Measurements from ENCODE around the gene SLC25A5. TPM values are rescaled to one million over a fixed set of nuclear protein-coding genes. Genes with fewer than 3 reads are reported as not detected.

SLC25A5 gene
- polyA plus RNA-seq, 1 experiment = 292 TPM

- TF ChIP-seq, protein P1, sequence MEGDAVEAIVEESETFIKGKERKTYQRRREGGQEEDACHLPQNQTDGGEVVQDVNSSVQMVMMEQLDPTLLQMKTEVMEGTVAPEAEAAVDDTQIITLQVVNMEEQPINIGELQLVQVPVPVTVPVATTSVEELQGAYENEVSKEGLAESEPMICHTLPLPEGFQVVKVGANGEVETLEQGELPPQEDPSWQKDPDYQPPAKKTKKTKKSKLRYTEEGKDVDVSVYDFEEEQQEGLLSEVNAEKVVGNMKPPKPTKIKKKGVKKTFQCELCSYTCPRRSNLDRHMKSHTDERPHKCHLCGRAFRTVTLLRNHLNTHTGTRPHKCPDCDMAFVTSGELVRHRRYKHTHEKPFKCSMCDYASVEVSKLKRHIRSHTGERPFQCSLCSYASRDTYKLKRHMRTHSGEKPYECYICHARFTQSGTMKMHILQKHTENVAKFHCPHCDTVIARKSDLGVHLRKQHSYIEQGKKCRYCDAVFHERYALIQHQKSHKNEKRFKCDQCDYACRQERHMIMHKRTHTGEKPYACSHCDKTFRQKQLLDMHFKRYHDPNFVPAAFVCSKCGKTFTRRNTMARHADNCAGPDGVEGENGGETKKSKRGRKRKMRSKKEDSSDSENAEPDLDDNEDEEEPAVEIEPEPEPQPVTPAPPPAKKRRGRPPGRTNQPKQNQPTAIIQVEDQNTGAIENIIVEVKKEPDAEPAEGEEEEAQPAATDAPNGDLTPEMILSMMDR (IDR thresholded peaks at IDR 0.05; ENCODE audit: insufficient read depth, low read depth, low read length) = no peak
- H3K27me3 ChIP-seq (ENCODE audit: control insufficient read depth, insufficient read depth, low read length) = no peaks in the 10 kb centered on the region
- CTCF ChIA-PET = no interaction called here
- no peak for DNase-seq (ENCODE audit: low read depth)
- POLR2A ChIA-PET = no interaction called here
- no peaks in the 10 kb centered on the region for H3K36me3 ChIP-seq (ENCODE audit: control insufficient read depth, insufficient read depth, low read length)
- no peak overlapping the region for H3K4me3 ChIP-seq (ENCODE audit: low read depth, low read length)
Measured at GRCh38 chrX:119442286-119442685, 26.0 kb upstream of the SLC25A5 start.

GRCh38 chrX:119453202-119453601 lies 15.0 kb upstream of the SLC25A5 start:
- H3K27me3 ChIP-seq (ENCODE audit: control insufficient read depth, insufficient read depth, low read length) = no peaks in the 10 kb centered on the region
- ChIA-PET CTCF (no interaction called here), POLR2A (no interaction called here)
- TF ChIP-seq, protein P1 (IDR thresholded peaks at IDR 0.05; ENCODE audit: insufficient read depth, low read depth, low read length) = no peak
- no peaks in the 10 kb centered on the region for H3K36me3 ChIP-seq (ENCODE audit: control insufficient read depth, insufficient read depth, low read length)
- DNase-seq (ENCODE audit: low read depth) = no peak
- H3K4me3 ChIP-seq (ENCODE audit: low read depth, low read length) = no peak overlapping the region

DNA sequence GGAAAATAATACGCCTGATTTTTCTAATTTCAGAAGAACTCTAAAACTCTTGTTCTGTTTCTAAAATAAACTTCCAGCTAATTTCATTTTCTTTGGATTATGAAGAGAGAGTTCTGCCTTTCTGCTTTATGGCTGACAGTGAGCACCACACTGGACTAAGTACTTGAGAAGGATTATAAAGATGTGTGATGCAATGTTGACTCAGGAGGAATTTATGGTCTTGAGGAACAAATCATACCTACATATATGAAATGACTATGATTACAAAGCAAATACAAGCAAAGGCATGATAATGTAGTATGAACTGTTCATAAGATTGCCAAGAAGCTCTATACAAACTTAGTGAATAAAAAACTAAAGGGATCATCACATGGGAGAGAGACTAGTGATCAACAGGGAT lies 13.0 kb upstream of the SLC25A5 start:
- TF ChIP-seq, protein P1 (IDR thresholded peaks at IDR 0.05; ENCODE audit: insufficient read depth, low read depth, low read length) = no peak
- CTCF ChIA-PET = interaction anchor here (0.6 kb wide), 1 partner anchor 37 kb away, joined by 3 read pairs; no protein-coding TSS in a partner anchor
- no peak for DNase-seq (ENCODE audit: low read depth)

GRCh38 chrX:119459181-119459580 lies 9.1 kb upstream of the SLC25A5 start:
- Histone ChIP-seq H3K4me3 (ENCODE audit: low read depth, low read length) (no peak overlapping the region), H3K27me3 (ENCODE audit: control insufficient read depth, insufficient read depth, low read length) (no peaks in the 10 kb centered on the region), H3K36me3 (ENCODE audit: control insufficient read depth, insufficient read depth, low read length) (no peaks in the 10 kb centered on the region)
- ChIA-PET POLR2A (no interaction called here), CTCF (no interaction called here)
- DNase-seq (ENCODE audit: low read depth) = no peak
- TF ChIP-seq, protein P1 (IDR thresholded peaks at IDR 0.05; ENCODE audit: insufficient read depth, low read depth, low read length) = no peak

More for the DNA sequence above, 13.0 kb upstream of the SLC25A5 start:
- H3K27me3 ChIP-seq (ENCODE audit: control insufficient read depth, insufficient read depth, low read length) = no peaks in the 10 kb centered on the region
- H3K4me3 ChIP-seq (ENCODE audit: low read depth, low read length) = no peak overlapping the region
- POLR2A ChIA-PET = no interaction called here
- H3K36me3 ChIP-seq (ENCODE audit: control insufficient read depth, insufficient read depth, low read length) = no peaks in the 10 kb centered on the region

DNA sequence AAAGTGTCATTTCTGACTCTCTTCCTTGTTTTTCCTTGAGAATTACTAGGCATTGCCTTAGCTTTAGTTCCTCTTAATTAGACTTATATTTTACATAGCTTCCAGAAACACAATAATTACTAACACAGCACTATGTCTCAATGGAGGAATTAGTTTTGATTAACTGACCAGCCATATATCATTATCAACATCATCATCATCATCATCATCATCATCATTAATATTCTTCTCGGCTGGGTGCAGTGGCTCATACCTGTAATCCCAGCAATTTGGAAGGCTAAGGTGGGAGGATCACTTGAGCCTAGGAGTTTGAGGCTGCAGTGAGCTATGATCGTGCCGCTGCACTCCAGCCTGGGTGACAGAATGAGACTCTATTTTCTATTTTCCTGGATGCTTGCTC lies 2.7 kb upstream of the SLC25A5 start:
- no peaks in the 10 kb centered on the region for H3K36me3 ChIP-seq (ENCODE audit: control insufficient read depth, insufficient read depth, low read length)
- no peak overlapping the region for H3K4me3 ChIP-seq (ENCODE audit: low read depth, low read length)
- ChIA-PET POLR2A (no interaction called here), CTCF (no interaction called here)
- no peaks in the 10 kb centered on the region for H3K27me3 ChIP-seq (ENCODE audit: control insufficient read depth, insufficient read depth, low read length)
- TF ChIP-seq, protein P1 (IDR thresholded peaks at IDR 0.05; ENCODE audit: insufficient read depth, low read depth, low read length) = no peak
- DNase-seq (ENCODE audit: low read depth) = no peak
